Measurements from ENCODE around the gene NARF. TPM values are rescaled to one million over a fixed set of nuclear protein-coding genes. Genes with fewer than 3 reads are reported as not detected.
"Not testable (repeated sequence)": the region's sequence is repeated elsewhere in the genome, so short reads cannot be mapped to it uniquely, and the experiment has no call there.

NARF gene
- total and polyA plus RNA-seq, 2 experiments from 2014 or later: 43.9 to 91.8 TPM

DNA sequence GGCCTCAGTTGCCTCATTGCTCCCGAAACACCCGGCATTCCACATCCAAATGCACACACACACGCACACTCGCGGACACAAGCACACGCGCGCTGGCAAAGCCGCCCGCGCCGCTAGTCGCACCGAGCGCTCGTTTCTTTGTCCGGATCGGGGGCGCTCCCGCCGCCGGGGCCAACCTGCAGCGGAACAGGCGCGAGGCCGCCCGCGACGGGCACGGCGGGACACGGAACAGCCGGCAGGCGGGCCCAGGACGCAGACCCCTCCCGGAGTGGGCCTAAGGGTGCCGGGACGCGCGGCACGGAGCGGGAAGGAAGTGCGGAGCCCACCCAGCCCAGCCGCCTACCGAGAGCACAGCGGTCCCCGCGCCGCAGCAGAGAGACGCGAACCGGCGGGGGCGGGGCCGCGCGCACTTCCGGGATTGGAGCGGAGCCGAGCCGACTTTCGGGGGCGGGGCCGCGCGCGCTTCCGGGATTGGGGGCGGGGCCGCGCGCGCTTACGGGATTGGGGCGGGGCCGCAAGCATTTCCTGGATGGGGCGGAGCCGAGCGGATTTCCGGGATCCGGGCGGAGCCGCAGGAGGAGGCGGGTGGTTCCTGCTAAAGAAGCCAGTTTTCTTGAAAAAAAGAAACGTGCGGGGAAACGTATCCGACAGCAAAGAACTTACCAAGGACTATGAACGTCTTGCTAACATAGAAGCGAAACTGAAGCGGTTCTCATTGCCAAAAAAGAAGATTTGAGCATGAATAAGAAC, 8.0 kb upstream of the NARF start, which contains the start of gene CYBC1:
Gene CYBC1, minus strand, starts transcription at position 396 of the 750 bp plus-strand sequence. CDS start 1,498 bp downstream, outside the sequence.
- TF ChIP-seq, protein P1, sequence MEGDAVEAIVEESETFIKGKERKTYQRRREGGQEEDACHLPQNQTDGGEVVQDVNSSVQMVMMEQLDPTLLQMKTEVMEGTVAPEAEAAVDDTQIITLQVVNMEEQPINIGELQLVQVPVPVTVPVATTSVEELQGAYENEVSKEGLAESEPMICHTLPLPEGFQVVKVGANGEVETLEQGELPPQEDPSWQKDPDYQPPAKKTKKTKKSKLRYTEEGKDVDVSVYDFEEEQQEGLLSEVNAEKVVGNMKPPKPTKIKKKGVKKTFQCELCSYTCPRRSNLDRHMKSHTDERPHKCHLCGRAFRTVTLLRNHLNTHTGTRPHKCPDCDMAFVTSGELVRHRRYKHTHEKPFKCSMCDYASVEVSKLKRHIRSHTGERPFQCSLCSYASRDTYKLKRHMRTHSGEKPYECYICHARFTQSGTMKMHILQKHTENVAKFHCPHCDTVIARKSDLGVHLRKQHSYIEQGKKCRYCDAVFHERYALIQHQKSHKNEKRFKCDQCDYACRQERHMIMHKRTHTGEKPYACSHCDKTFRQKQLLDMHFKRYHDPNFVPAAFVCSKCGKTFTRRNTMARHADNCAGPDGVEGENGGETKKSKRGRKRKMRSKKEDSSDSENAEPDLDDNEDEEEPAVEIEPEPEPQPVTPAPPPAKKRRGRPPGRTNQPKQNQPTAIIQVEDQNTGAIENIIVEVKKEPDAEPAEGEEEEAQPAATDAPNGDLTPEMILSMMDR (IDR thresholded peaks at IDR 0.05; ENCODE audit: poor library complexity): no peak
- TF ChIP-seq EZH2 (IDR thresholded peaks at IDR 0.05; ENCODE audit: borderline replicate concordance): no peak
- TF ChIP-seq EZH2phosphoT487 (IDR thresholded peaks at IDR 0.05; ENCODE audit: low read depth, severe bottlenecking, unreplicated experiment): no peak
- Histone ChIP-seq H3K4me1 (ENCODE audit: insufficient read depth) (peaks cover 10% of the 10 kb centered on the region), H3K4me3 (peak within 1 kb of the TSS; percentile 70), H3K79me2 (peaks cover 16% of the 10 kb centered on the region), H4K20me1 (ENCODE audit: insufficient read depth, poor library complexity, severe bottlenecking) (no peaks in the 10 kb centered on the region), H3K27ac (peak within 1 kb of the TSS; percentile 86), H3K36me3 (replicated peaks; ENCODE audit: insufficient read depth, low read depth) (no peaks in the 10 kb centered on the region), H3K9me2 (replicated peaks; ENCODE audit: insufficient read depth) (no peaks in the 10 kb centered on the region), H3K4me2 (peak within 1 kb of the TSS; percentile 88), H2AFZ (peak within 1 kb of the TSS; percentile 66), H3K9me3 (ENCODE audit: low read depth) (no peaks in the 10 kb centered on the region), H3K27me3 (no peaks in the 10 kb centered on the region)
- WGBS (ENCODE audit: low lambda C conversion rate, missing lambda C conversion rate): 2% methylated on average over 62 of the region's 91 CpGs
- DNase-seq (ENCODE audit: low spot score): peak; percentile 98

DNA sequence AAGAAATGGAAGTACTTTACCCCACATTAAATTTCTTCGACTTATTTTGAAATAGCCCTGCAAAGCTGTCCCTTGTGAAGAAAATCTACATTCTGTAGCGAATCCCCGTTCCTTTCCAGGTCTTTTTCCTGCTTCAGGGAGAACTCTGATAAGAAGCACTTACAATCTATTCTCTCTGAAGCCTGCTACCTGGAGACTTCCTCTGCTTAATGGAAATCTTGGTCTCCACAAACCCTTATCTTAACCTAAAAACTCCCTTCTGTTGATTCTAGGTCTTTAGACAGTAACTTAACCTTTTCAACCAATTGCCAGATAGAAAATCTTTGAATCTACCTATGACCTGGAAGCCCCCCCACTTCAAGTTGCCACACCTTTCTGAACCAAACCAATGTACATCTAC, 6.4 kb upstream of the NARF start:
- Histone ChIP-seq H3K4me3 (no peak overlapping the region), H3K36me3 (replicated peaks; ENCODE audit: insufficient read depth, low read depth) (no peaks in the 10 kb centered on the region), H4K20me1 (ENCODE audit: insufficient read depth, poor library complexity, severe bottlenecking) (no peaks in the 10 kb centered on the region), H3K4me1 (ENCODE audit: insufficient read depth) (peaks cover 11% of the 10 kb centered on the region), H3K79me2 (peaks cover 16% of the 10 kb centered on the region), H3K9me3 (ENCODE audit: low read depth) (no peaks in the 10 kb centered on the region), H3K9me2 (replicated peaks; ENCODE audit: insufficient read depth) (no peaks in the 10 kb centered on the region), H2AFZ (no peak overlapping the region), H3K4me2 (no peak overlapping the region), H3K27ac (no peak overlapping the region), H3K27me3 (no peaks in the 10 kb centered on the region)
- TF ChIP-seq EZH2phosphoT487 (IDR thresholded peaks at IDR 0.05; ENCODE audit: low read depth, severe bottlenecking, unreplicated experiment) (no peak), EZH2 (IDR thresholded peaks at IDR 0.05; ENCODE audit: borderline replicate concordance) (no peak)
- TF ChIP-seq, protein P1 (IDR thresholded peaks at IDR 0.05; ENCODE audit: poor library complexity): no peak
- 93% methylated on average over 3 of the region's 3 CpGs for WGBS (ENCODE audit: low lambda C conversion rate, missing lambda C conversion rate)
- no peak for DNase-seq (ENCODE audit: low spot score)

- DNase-seq (ENCODE audit: low spot score); H3K4me2 ChIP-seq; H3K27ac ChIP-seq; H3K9me3 ChIP-seq (ENCODE audit: low read depth); H3K36me3 ChIP-seq (replicated peaks; ENCODE audit: insufficient read depth, low read depth); H3K9me2 ChIP-seq (replicated peaks; ENCODE audit: insufficient read depth); H4K20me1 ChIP-seq (ENCODE audit: insufficient read depth, poor library complexity, severe bottlenecking); H2AFZ ChIP-seq; H3K4me3 ChIP-seq; H3K27me3 ChIP-seq: not testable (repeated sequence)
- peaks cover 18% of the 10 kb centered on the region for H3K4me1 ChIP-seq (ENCODE audit: insufficient read depth)
- WGBS (ENCODE audit: low lambda C conversion rate, missing lambda C conversion rate): 88% methylated on average over 7 of the region's 7 CpGs
- H3K79me2 ChIP-seq: peaks cover 16% of the 10 kb centered on the region
Observed at GRCh38 chr17:82453151-82453550, 5.4 kb upstream of the NARF start.

- not testable (repeated sequence) for H3K9me2 ChIP-seq (replicated peaks; ENCODE audit: insufficient read depth); H3K4me3 ChIP-seq; H3K27ac ChIP-seq; H3K36me3 ChIP-seq (replicated peaks; ENCODE audit: insufficient read depth, low read depth); H3K27me3 ChIP-seq; H3K9me3 ChIP-seq (ENCODE audit: low read depth); H3K4me2 ChIP-seq; H4K20me1 ChIP-seq (ENCODE audit: insufficient read depth, poor library complexity, severe bottlenecking); H2AFZ ChIP-seq; DNase-seq (ENCODE audit: low spot score)
- 92% methylated on average over 18 of the region's 21 CpGs for WGBS (ENCODE audit: low lambda C conversion rate, missing lambda C conversion rate)
- Histone ChIP-seq H3K79me2 (peaks cover 16% of the 10 kb centered on the region), H3K4me1 (ENCODE audit: insufficient read depth) (peaks cover 18% of the 10 kb centered on the region)
Observed at GRCh38 chr17:82453706-82454105, 4.8 kb upstream of the NARF start.
